GM04504 (cell line): ENCODE results near the gene CWH43.
"Not testable (repeated sequence)": the region's sequence is repeated elsewhere in the genome, so short reads cannot be mapped to it uniquely, and the experiment has no call there.

ENCODE experiments used
- DNase-seq: peaks from one replicate; pipeline ENCODE4 v3.0.0-alpha.2; 2012; ENCODE audit warnings: low read depth

Gene CWH43

DNA sequence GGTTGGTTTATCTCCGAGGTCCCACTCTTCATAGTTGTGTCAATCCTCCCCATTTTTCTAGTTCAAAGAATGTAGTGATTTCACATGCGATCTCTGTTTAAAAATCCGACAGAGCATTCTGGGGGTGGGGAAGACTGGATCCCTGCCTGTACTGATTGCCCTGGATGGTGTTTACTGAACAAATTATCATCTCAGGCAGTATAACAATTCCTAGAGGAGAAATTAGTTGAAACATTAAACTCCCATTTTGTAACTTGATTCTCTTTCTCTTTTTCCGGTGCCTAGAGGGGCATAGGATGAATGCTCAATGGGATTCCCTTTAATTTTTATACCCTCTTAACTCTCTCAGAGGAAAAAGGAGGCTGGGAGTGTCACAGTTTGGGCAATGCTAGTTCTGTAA lies 10.0 kb upstream of the CWH43 start:
- DNase-seq = no peak

DNA sequence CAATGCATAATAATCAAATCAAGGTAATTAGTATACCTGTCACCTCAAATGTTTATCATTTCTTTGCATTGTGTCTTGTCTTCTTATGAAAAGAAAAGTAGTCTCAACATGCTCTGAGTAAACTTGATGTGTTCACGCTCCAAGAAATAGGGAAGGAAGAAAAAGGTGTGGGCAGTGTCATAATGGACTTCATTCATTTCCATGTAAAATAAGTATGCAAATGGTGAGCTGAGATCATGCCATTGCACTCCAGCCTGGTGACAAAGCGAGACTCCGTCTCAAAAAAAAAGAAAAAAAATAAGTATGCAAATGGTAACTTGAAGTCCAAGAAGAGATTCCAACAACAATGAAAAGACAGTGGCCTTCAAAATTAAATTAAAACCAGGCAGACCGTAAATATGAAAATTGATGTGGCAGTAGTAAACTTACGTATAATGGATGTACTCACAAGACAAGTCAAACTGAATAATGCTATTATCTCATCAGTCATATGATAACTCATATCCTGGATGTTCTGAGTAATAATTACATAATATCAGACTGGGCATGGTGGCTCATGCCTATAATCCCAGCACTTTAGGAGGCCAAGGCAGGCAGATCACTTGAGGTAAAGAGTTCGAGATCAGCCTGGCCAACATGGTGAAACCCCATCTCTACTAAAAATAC lies 6.0 kb upstream of the CWH43 start:
- DNase-seq = no peak

DNA sequence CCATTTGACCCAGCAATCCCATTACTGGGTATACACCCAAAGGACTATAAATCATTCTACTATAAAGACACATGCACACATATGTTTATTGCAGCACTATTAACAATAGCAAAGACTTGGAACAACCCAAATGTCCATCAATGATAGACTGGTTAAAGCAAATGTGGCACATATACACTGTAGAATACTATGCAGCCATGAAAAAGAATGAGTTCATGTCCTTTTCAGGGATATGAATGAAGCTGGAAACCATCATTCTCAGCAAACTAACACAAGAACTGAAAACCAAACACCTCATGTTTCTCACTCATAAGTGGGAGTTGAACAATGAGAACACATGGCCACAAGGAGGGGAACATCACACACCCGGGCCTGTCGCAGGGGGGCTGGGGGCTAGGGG lies 2.1 kb upstream of the CWH43 start:
- not testable (repeated sequence) for DNase-seq

GRCh38 chr4:48985602-48985975 lies 486 bp upstream of the CWH43 start:
- DNase-seq = no peak

GRCh38 chr4:48986654-48987164 lies 634 bp downstream of the CWH43 start:
- DNase-seq = no peak

GRCh38 chr4:48989461-48990203 lies 3.6 kb downstream of the CWH43 start:
- DNase-seq = no peak

DNA sequence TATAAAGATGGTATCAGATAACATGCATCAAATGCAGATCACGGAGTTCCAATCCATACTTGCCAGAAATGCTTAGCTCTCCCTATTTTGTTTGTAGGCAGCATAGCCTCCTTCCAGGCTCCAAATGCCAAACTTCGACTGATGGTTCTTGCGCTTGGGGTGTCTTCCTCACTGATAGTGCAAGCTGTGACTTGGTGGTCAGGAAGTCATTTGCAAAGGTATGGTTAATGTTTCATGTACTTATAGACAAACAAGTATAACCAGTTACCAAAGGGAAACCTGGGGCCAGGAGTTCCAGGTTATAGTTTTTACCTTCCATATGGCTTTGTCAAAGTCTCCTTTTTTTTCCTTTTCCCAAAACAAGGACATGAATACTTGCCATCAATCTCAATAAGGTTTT lies 5.3 kb downstream of the CWH43 start:
- DNase-seq = no peak

- DNase-seq = no peak
Measured at GRCh38 chr4:48997962-48998361, 11.9 kb downstream of the CWH43 start.

DNA sequence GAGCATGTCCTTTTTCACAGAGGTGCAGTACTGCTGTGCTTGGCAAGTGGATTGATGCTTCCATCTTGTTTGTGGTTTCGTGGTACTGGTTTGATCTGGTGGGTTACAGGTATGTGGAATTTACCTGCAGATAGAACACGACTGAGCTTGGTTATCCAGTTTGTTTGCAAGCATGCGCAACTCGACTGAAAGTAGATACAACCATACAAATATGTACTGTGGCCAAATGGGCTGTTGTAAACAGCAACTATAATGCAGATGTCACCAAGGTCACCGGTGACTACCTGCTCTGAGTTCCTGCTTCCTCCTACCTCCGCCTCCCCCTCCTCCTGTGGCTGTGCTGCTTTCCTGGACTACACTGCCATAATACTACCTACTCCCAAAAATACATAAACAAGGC lies 12.4 kb downstream of the CWH43 start:
- no peak for DNase-seq

DNA sequence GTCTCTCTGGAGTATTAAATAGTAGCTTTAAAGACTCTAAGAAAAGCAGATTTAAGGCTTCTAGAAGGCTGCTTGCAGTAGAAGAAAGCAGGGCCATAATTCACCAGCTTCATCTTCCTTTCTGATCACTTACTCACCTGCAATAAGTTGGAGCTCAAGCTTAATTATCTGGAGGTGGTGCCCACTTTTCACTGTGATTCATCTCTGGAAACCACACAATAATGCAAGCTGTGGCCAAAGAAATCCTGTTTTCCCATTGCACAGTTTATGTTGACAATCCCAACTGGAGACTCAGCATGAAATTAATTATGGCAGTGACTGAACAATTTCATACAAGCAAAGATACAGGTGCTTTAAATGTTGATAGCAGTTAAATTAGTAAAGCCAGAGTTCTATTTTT lies 14.7 kb downstream of the CWH43 start:
- DNase-seq = no peak

GRCh38 chr4:49002931-49003330 lies 16.9 kb downstream of the CWH43 start:
- no peak for DNase-seq

- DNase-seq = no peak
Measured at GRCh38 chr4:49018718-49019295, 32.7 kb downstream of the CWH43 start.

GRCh38 chr4:49032440-49033161 lies 46.5 kb downstream of the CWH43 start:
- peak; percentile 3 for DNase-seq

DNA sequence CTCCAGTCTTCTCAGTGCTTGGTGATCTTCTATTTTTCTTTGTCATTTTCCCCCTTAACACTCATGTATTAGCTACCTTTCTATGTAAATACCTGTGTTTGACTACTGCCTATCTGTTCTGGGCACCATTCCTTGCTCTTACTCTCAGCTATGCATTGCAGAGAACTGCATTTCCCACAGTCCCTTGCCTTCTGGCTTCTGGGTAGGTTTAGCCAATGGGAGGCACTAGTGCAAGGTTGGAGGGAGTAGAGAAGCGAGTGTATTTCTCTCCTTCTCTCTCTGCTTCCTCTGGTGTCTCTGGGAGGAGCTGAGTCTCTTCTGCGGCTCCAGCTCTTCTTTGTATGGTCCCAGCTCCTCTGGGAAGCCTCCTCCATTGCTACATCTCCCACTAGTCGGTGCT lies 50.5 kb downstream of the CWH43 start:
- no peak for DNase-seq

DNA sequence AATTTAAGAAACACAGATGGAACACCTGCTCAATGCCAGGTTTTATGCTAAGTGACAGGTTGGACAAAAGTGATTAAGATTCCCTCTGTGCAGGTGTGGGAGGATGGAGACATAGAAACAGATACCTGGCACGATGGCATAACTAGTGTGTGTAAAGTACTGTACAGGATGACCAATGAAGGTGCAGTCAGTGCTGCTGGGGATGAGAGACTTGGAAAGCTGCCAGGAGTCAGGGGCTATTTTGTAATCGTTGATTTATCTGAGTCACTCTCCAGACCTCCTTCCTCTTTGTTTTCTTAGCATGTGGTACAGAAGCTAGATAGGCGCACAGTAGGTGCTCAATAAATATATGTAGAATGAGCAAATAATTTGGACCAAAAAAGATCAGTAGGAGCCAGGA lies 58.2 kb downstream of the CWH43 start:
- no peak for DNase-seq

DNA sequence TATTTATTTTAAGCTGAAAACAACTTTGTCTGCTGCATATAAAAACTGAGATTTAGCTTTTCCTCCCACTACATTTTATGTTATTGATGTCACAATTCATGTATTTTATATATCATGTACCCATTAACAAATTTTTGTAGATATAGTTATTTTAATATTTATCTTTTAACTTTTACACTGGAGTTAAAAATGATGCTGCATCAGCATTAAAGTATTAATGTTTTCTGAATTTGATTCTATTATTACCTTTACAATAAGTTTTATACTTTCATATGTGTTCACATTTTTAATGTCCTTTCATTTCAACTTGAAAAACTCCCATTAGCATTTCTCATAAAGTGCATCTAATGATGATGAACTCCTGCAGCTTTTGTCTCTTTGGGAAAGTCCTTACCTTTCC lies 72.2 kb downstream of the CWH43 start:
- no peak for DNase-seq

GRCh38 chr4:49063670-49064069 lies 77.6 kb downstream of the CWH43 start:
- no peak for DNase-seq

DNA sequence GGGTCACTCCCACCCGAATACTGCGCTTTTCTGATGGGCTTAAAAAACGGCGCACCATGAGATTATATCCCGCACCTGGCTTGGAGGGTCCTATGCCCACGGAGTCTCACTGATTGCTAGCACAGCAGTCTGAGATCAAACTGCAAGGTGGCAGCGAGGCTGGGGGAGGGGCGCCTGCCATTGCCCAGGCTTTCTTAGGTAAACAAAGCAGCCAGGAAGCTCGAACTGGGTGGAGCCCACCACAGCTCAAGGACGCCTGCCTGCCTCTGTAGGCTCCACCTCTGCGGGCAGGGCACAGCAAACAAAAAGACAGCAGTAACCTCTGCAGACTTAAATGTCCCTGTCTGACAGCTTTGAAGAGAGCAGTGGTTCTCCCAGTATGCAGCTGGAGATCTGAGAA lies 86.1 kb downstream of the CWH43 start:
- DNase-seq = not testable (repeated sequence)

DNA sequence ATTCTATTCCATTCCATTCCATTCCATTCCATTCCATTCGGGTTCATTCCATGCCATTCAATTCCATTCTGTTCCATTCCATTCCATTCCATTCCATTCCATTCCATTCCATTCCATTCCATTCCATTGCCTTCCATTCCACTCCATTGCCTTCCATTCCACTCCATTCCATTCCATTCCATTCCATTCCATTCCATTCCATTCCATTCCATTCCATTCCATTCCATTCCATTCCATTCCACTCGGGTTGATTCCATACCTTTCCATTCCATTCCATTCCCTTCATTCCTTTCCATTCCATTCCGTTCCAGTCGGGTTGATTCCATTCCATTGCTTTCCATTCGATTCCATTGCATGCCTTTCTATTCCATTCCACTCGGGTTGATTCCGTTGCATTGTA lies 105.8 kb downstream of the CWH43 start:
- DNase-seq = not testable (repeated sequence)

DNA sequence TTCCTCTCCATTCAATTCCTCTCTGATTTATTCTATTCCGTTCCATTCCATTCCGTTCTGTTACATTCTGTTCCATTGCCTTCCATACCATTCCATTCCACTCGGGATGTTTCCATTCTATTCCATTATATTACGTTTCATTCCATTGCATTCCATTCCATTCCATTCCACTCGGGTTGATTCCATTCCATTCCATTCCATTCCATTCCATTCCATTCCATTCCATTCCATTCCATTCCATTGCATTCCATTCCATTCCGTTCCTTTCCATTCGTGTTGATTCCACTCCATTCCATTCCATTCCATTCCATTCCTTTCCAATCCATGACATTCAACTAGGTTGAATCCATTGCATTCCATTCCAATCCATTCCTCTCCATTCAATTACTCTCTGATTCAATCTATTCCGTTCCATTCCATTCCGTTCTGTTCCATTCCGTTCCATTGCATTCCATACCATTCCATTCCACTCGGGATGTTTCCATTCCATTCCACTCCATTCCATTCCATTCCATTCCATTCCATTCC lies 106.6 kb downstream of the CWH43 start:
- DNase-seq = not testable (repeated sequence)

- DNase-seq = not testable (repeated sequence)
Measured at GRCh38 chr4:49096215-49096614, 110.1 kb downstream of the CWH43 start.

DNA sequence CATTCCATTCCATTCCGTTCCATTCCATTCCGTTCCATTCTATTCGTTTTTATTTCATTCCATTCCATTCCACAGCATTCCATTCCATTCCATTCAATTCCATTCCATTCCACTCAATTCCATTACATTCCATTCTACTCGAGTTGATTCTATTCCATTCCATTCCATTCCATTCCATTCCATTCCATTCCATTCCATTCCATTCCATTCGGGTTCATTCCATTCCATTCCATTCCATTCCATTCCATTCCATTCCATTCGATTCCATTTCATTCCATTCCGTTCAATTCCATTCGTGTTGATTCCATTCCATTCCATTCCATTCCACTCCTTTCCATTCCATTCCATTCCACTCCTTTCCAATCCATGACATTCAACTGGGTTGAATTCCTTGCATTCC lies 110.6 kb downstream of the CWH43 start:
- not testable (repeated sequence) for DNase-seq
